HFFc6 (cell line): Measurements from ENCODE around the gene BEND2. TPM values are rescaled to one million over a fixed set of nuclear protein-coding genes. Genes with fewer than 3 reads are reported as not detected.

Source experiments
- DNase-seq: peaks from one replicate; pipeline ENCODE4 v3.0.0-alpha.2; 2018
- H3K27ac Mint-ChIP-seq: 2 replicates; pipeline ENCODE4 v1.8.0; 2020; ENCODE audit warnings: mild to moderate bottlenecking, mixed read lengths
- H3K27me3 Mint-ChIP-seq: 2 replicates; pipeline ENCODE4 v1.8.0; 2021; ENCODE audit warnings: mild to moderate bottlenecking, moderate library complexity, mixed read lengths; ENCODE audit not compliant: insufficient read depth
- H3K36me3 Mint-ChIP-seq: 2 replicates; pipeline ENCODE4 v1.8.0; 2021; ENCODE audit warnings: low read depth, mixed read lengths
- H3K4me1 Mint-ChIP-seq: 2 replicates; pipeline ENCODE4 v1.8.0; 2020; ENCODE audit warnings: low read depth, mixed read lengths
- H3K4me3 Mint-ChIP-seq: 2 replicates; pipeline ENCODE4 v1.8.0; 2020; ENCODE audit warnings: mild to moderate bottlenecking, moderate library complexity, mixed read lengths
- H3K9me3 Mint-ChIP-seq: 2 replicates; pipeline ENCODE4 v1.8.0; 2020; ENCODE audit warnings: mild to moderate bottlenecking, mixed read lengths
- CTCF ChIP-seq: fragments of 200-600 bp; sonication (generic); IDR thresholded peaks from 2 replicates; pipeline ENCODE4 v1.5.0; 2021; ENCODE audit warnings: antibody characterized with exemption, mild to moderate bottlenecking
- total RNA-seq, 6 experiments: library from RNA; stranded (reverse); fragmentation: NEBNext Ultra II Directional; extraction: Animal tissue kit (Norgen Biotek cat#: 25700); gene quantifications; 2 replicates in 1 of 6; 3 replicates in 5 of 6; pipeline ENCODE4 v1.2.3, GENCODE V29; 2021

BEND2 gene
- total RNA-seq, 6 experiments from 2014 or later: not detected

DNA sequence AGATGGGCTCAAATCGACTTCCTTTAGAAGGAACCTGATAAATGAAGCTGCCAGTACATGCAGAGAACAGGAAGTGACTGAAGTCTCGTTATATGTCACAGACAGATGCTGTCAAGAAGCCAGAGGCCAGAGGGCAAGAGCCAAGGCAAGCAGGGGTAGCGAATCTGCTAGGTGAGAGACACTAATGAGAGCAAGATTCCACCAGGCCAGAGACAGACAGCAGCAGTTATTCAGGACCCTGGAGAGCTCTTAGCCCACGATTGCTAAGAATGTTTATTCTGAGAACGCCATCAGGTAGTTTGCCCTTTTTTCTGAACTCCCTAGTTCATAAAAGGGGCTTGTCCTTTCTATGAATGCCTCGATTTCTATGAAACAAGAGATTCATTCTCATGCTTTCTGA is 73.7 kb downstream of the BEND2 start:
- no peaks in the 10 kb centered on the region for H3K27me3 Mint-ChIP-seq
- H3K27ac Mint-ChIP-seq: no peak overlapping the region
- no peak for DNase-seq

GRCh38 chrX:18146009-18146408 is 74.7 kb downstream of the BEND2 start:
- H3K27me3 Mint-ChIP-seq: no peaks in the 10 kb centered on the region
- no peak for DNase-seq
- no peak overlapping the region for H3K4me3 Mint-ChIP-seq
- no peak for TF ChIP-seq CTCF
- H3K27ac Mint-ChIP-seq: no peak overlapping the region
- no peaks in the 10 kb centered on the region for H3K36me3 Mint-ChIP-seq
- no peaks in the 10 kb centered on the region for H3K4me1 Mint-ChIP-seq
- H3K9me3 Mint-ChIP-seq: peaks cover 4% of the 10 kb centered on the region; the same call in 1 of the 2 replicates

More for the DNA sequence above, 73.7 kb downstream of the BEND2 start:
- Mint-ChIP-seq H3K36me3 (no peaks in the 10 kb centered on the region), H3K9me3 (peaks cover 7% of the 10 kb centered on the region; the same call in 1 of the 2 replicates), H3K4me3 (no peak overlapping the region), H3K4me1 (no peaks in the 10 kb centered on the region)
- TF ChIP-seq CTCF: no peak

GRCh38 chrX:18136816-18137215 is 83.9 kb downstream of the BEND2 start:
- Mint-ChIP-seq H3K27ac (no peak overlapping the region), H3K9me3 (peaks cover 4% of the 10 kb centered on the region; the same call in 1 of the 2 replicates), H3K36me3 (no peaks in the 10 kb centered on the region), H3K27me3 (no peaks in the 10 kb centered on the region), H3K4me3 (no peak overlapping the region), H3K4me1 (no peaks in the 10 kb centered on the region)
- TF ChIP-seq CTCF: no peak
- DNase-seq: no peak

DNA sequence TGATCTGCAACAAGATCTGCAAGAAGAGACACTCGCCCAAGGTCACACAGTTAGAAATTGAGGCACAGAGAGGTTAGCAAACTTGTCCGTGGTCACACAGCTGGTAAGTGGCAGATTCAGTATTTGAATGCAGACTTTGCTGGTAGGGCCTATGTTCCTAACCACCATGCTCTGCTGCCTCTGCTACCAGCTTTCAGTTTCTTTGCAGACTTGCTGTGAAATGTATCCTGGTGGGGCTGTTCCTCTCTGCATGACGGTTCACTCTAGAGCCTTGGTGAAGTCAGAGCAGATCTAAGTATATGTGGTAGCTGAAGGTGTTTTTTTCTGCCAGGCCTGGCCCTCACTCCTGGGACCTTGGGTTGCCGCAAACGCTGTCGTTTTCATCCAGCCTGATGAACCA is 87.1 kb downstream of the BEND2 start:
- no peak overlapping the region for H3K27ac Mint-ChIP-seq
- H3K27me3 Mint-ChIP-seq: no peaks in the 10 kb centered on the region
- H3K4me3 Mint-ChIP-seq: no peak overlapping the region
- H3K9me3 Mint-ChIP-seq: peaks cover 11% of the 10 kb centered on the region; the same call in 1 of the 2 replicates
- H3K36me3 Mint-ChIP-seq: no peaks in the 10 kb centered on the region
- H3K4me1 Mint-ChIP-seq: no peaks in the 10 kb centered on the region
- no peak for DNase-seq
- TF ChIP-seq CTCF: no peak

GRCh38 chrX:18129690-18130089 is 91.0 kb downstream of the BEND2 start:
- H3K36me3 Mint-ChIP-seq: no peaks in the 10 kb centered on the region
- H3K9me3 Mint-ChIP-seq: peaks cover 17% of the 10 kb centered on the region
- no peak overlapping the region for H3K4me3 Mint-ChIP-seq
- H3K4me1 Mint-ChIP-seq: no peaks in the 10 kb centered on the region
- H3K27ac Mint-ChIP-seq: no peak overlapping the region
- no peaks in the 10 kb centered on the region for H3K27me3 Mint-ChIP-seq
- no peak for TF ChIP-seq CTCF
- no peak for DNase-seq

DNA sequence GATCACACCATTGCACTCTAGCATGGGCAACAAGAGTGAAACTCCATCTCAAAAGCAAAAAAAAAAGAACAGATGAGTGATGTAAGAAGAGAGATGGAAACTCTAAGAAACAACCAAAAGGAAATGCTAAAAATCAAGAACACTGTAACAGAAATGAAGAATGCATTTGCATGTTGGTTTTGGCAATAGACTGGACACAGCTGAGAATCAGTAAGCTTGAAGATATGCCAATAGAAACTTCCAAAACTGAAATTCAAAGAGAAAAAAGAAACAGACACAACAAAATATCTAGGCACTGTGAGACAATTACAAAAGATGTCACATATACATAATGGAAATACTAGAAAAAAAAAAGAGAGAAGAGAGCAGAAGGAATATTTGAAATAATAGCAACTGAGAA is 93.7 kb downstream of the BEND2 start:
- Mint-ChIP-seq H3K9me3 (peaks cover 22% of the 10 kb centered on the region), H3K36me3 (no peaks in the 10 kb centered on the region), H3K4me1 (no peaks in the 10 kb centered on the region), H3K27me3 (no peaks in the 10 kb centered on the region; the same call in none of the 2 replicates), H3K4me3 (no peak overlapping the region), H3K27ac (no peak overlapping the region)
- DNase-seq: no peak
- no peak for TF ChIP-seq CTCF
